ENCODE results near the gene MYO18B.

- TF ChIP-seq GTF2F1 (IDR thresholded peaks at IDR 0.05; ENCODE audit: borderline replicate concordance, low read depth, low read length), result no peak
- no peak for TF ChIP-seq RXRA (IDR thresholded peaks at IDR 0.05; ENCODE audit: insufficient read depth, low read depth, low read length)
- TF ChIP-seq POLR2A (IDR thresholded peaks at IDR 0.05; ENCODE audit: control extremely low read depth in 1 of 2, low read depth in 2 of 2, low read length in 2 of 2), result no peak
- TF ChIP-seq SUZ12 (IDR thresholded peaks at IDR 0.05; ENCODE audit: low read length), result no peak
- no peak for TF ChIP-seq SRF (IDR thresholded peaks at IDR 0.05; ENCODE audit: low read depth, low read length)
- TF ChIP-seq SIN3A (conservative IDR thresholded peaks at IDR 0.05 in 1 of 2, IDR thresholded peaks at IDR 0.05 in 1 of 2; ENCODE audit: low read depth in 1 of 2, low read length in 2 of 2), result no peak
- no peak for TF ChIP-seq CTCF (IDR thresholded peaks at IDR 0.05; ENCODE audit: control extremely low read depth in 1 of 3, insufficient read depth in 1 of 3, low read depth in 1 of 3, low read length in 3 of 3)
- no peak for TF ChIP-seq CEBPB (IDR thresholded peaks at IDR 0.05; ENCODE audit: low read depth, low read length)
- TF ChIP-seq HDAC6 (IDR thresholded peaks at IDR 0.05; ENCODE audit: low read depth, low read length), result no peak
- TF ChIP-seq EZH2 (IDR thresholded peaks at IDR 0.05; ENCODE audit: low read depth, low read length, severe bottlenecking), result no peak
- TF ChIP-seq CHD1 (IDR thresholded peaks at IDR 0.05; ENCODE audit: low read depth, low read length), result no peak
- TF ChIP-seq EGR1 (IDR thresholded peaks at IDR 0.05; ENCODE audit: borderline replicate concordance, low read depth, low read length), result no peak
- TF ChIP-seq ZNF274 (IDR thresholded peaks at IDR 0.05; ENCODE audit: borderline replicate concordance, extremely low read depth, low read length), result no peak
- no peak for TF ChIP-seq POLR2AphosphoS5 (IDR thresholded peaks at IDR 0.05; ENCODE audit: low read depth, low read length)
Observed at GRCh38 chr22:25969901-25970300, 227.9 kb downstream of the MYO18B start.
